NCI-H2029 treated with DMSO at 0.1 percent for 48 hours (cell line): Measurements from ENCODE around the gene ATP11A.

Experiments used
- DNase-seq: peaks from one replicate; lab custom pipeline; 2025; lab: John Stamatoyannopoulos, UW

The ATP11A gene

GRCh38 chr13:112741835-112742570, 52.2 kb downstream of the ATP11A start:
- DNase-seq: no peak

GRCh38 chr13:112742583-112742982, 52.7 kb downstream of the ATP11A start:
- no peak for DNase-seq

GRCh38 chr13:112743451-112744167, 53.8 kb downstream of the ATP11A start:
- no peak for DNase-seq

GRCh38 chr13:112744168-112745021, 54.6 kb downstream of the ATP11A start:
- DNase-seq: no peak

- DNase-seq: no peak
These were observed 56.2 kb downstream of the ATP11A start for GRCh38 chr13:112746044-112746443.

- DNase-seq: no peak
These were observed 57.4 kb downstream of the ATP11A start for GRCh38 chr13:112747256-112747655.

- DNase-seq: no peak
These were observed 59.3 kb downstream of the ATP11A start for GRCh38 chr13:112748947-112749735.

GRCh38 chr13:112750570-112750969, 60.7 kb downstream of the ATP11A start:
- DNase-seq: no peak

GRCh38 chr13:112751617-112752016, 61.8 kb downstream of the ATP11A start:
- DNase-seq: no peak

- DNase-seq: no peak
These were observed 62.4 kb downstream of the ATP11A start for GRCh38 chr13:112752211-112752610.

- DNase-seq: no peak
These were observed 63.1 kb downstream of the ATP11A start for GRCh38 chr13:112752711-112753541.

GRCh38 chr13:112753833-112754232, 64.0 kb downstream of the ATP11A start:
- no peak for DNase-seq

- DNase-seq: no peak
These were observed 64.6 kb downstream of the ATP11A start for GRCh38 chr13:112754281-112755025.

GRCh38 chr13:112755331-112755730, 65.5 kb downstream of the ATP11A start:
- DNase-seq: no peak

- DNase-seq: no peak
These were observed 66.2 kb downstream of the ATP11A start for GRCh38 chr13:112756081-112756480.

GRCh38 chr13:112756511-112756966, 66.7 kb downstream of the ATP11A start:
- no peak for DNase-seq

GRCh38 chr13:112756967-112757758, 67.3 kb downstream of the ATP11A start:
- DNase-seq: peak; percentile 61

- DNase-seq: no peak
These were observed 67.9 kb downstream of the ATP11A start for GRCh38 chr13:112757759-112758086.

- DNase-seq: no peak
These were observed 69.2 kb downstream of the ATP11A start for GRCh38 chr13:112759053-112759452.
